Subcutaneous abdominal adipose tissue (tissue), 5 donors: ENCODE data around the gene FAM3A.
"Not testable (repeated sequence)": the region's sequence is repeated elsewhere in the genome, so short reads cannot be mapped to it uniquely, and the experiment has no call there.

Experiments
- H3K27ac ChIP-seq: one replicate; pipeline ENCODE4 v1.7.0; 2013; ENCODE audit warnings: low read depth, mild to moderate bottlenecking, inconsistent platforms, low read length, moderate library complexity
- H3K27me3 ChIP-seq, 5 donors: one replicate each; pipeline ENCODE4 v1.7.0; 2013; ENCODE audit warnings: low read length in 5 of 5, inconsistent platforms in 1 of 5; ENCODE audit not compliant: control insufficient read depth in 5 of 5, insufficient read depth in 4 of 5
- H3K36me3 ChIP-seq, 5 donors: one replicate each; pipeline ENCODE4 v1.7.0; 2013; ENCODE audit warnings: low read length in 5 of 5; ENCODE audit not compliant: control insufficient read depth in 5 of 5, insufficient read depth in 5 of 5
- H3K4me1 ChIP-seq, 5 donors: one replicate each; pipeline ENCODE4 v1.7.0; 2013; ENCODE audit warnings: low read length in 5 of 5, mild to moderate bottlenecking in 3 of 5, moderate library complexity in 1 of 5; ENCODE audit not compliant: control insufficient read depth in 5 of 5, insufficient read depth in 5 of 5
- H3K4me3 ChIP-seq, 5 donors: one replicate each; pipeline ENCODE4 v1.7.0; 2013; ENCODE audit warnings: low read length in 5 of 5, low read depth in 1 of 5
- H3K9ac ChIP-seq, 5 donors: one replicate each; pipeline ENCODE4 v1.7.0; 2013; ENCODE audit warnings: low read length in 5 of 5, mild to moderate bottlenecking in 4 of 5, moderate library complexity in 3 of 5
- H3K9me3 ChIP-seq, 5 donors: one replicate each; pipeline ENCODE4 v1.7.0; 2013; ENCODE audit warnings: low read length in 5 of 5; ENCODE audit not compliant: control insufficient read depth in 5 of 5
- donor health status: healthy.
- donor health status: healthy.
- donor health status: healthy.
- donor health status: healthy.
- donor health status: healthy.

The FAM3A gene

DNA sequence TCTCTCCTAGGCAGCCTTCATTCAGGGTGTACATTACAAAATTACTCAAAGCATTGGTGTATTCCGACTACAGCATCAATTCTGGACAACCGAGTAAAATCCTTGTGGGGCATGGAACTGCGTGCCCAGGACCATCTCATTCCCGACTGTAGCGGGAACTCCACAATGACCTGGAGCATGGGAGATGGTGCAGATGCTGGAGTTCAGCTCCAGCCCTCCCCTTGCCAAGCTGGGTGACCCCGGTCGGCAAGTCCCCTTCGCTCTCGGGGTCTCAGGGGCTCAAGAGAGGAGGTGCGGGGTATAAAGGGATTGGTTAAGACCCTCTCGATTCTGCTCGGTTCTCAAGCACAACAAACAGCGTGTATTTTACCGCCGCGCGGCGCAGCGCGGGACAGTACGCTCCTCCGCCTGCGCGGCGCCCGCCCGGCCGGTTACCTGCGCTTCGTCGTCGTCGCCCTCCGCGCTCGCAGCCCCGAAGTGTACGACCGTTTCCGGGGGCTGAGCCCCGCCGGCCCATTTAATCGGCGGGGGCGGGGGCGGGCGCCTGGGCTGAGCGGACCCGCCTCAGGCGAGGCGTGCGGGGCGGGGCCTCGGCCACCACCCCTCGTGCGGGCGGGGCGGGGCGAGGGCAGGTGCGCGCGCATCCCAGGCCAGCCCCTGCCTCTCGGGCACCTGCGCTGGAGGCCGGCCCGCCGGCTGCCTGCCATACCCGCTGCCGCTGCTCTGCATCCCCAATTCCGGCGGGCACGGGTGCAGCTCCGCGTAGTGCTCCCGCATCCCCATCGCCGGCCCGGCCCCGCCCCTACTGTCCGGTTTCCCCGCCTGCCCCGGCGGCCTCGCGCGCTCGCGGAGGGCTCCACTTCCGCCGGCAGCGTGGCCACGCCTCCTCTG lies 30.6 kb upstream of the FAM3A start, which contains the start of gene G6PD:
Gene G6PD, minus strand, starts transcription at position 493 of the 891 bp plus-strand sequence. CDS start 691 bp downstream, outside the sequence.
- Histone ChIP-seq H3K36me3 (no peaks in the 10 kb centered on the region), H3K27ac (peak within 1 kb of the TSS; percentile 85), H3K27me3 (peaks cover 0 to 15% (median 7%) of the 10 kb centered on the region in 5 donors), H3K9ac (peak within 1 kb of the TSS; percentile 71 to 82 (median 75)), H3K4me3 (peak within 1 kb of the TSS; percentile 65 to 82 (median 76)), H3K9me3 (no peaks in the 10 kb centered on the region), H3K4me1 (peaks cover 2 to 46% (median 40%) of the 10 kb centered on the region in 5 donors)

DNA sequence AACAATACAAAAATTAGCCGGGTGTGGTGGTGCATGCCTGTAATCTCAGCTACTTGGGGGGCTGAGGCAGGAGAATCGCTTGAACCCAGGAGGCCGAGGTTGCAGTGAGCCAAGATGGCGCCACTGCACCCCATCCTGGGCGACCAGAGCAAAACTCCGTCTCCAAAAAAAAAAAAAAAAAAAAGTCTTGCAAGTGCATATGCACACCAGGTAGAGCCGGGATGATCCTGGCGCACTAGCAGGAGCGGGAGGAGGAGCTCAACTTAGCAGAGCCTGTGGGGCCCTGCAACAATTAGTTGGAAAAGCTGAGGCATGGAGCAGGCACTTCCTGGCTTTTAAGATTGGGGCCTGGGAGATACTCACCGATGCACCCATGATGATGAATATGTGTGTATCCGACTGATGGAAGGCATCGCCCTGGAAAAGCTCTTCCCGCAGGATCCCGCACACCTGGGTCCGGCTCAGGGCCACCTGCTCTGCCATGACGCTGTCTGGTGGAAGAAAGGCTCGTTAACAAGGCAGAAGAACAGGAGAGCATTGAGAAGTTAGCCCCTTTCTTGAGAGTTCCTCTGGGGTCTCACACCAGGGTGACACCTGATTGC lies 29.7 kb upstream of the FAM3A start:
- H3K4me3 ChIP-seq, result peak overlapping the region; percentile 64 to 76 (median 71)
- H3K9ac ChIP-seq, result peak overlapping the region in 3 of 5 donors; percentile 35 to 75 (median 66)
- H3K9me3 ChIP-seq, result no peaks in the 10 kb centered on the region
- peaks cover 0 to 16% (median 4%) of the 10 kb centered on the region in 5 donors for H3K27me3 ChIP-seq
- peaks cover 2 to 52% (median 46%) of the 10 kb centered on the region in 5 donors for H3K4me1 ChIP-seq
- H3K27ac ChIP-seq, result peak overlapping the region; percentile 41
- peaks cover 0 to under 1% (median 0%) of the 10 kb centered on the region in 5 donors for H3K36me3 ChIP-seq

DNA sequence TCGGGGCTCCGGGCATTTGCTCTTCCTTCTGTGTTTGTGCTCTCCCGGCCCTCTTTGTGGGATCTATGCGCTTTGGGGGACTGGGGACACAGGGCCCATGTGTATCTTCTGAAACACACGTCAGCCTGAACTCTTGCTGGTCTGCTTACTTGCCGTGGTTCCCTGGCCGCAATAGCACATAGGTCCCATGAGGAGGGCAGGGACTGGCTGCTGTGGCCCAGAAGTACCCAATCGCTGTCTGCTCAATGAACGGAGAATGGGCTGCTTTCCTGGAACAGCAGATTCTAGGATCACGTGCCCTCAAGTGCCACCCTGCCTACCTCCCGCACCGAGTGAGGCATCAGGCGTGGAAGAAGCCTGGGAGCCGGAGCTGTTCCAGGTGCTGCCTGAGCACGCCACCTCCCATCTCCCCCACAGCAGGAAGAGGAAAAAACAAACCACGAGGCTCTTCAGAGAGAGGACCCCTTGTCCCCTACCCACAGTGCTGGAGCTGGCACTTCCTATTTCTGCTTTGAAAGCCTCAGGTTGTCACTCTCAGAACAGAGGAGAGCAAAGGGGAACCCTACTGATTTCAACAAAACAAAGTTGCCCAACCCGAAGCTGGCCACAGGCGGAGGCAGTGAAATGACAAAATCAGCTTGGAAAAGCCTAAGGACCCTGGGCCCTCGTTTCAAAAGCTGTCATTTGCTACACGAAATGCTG lies 26.8 kb upstream of the FAM3A start:
- Histone ChIP-seq H3K36me3 (peaks cover 0 to 4% (median 0%) of the 10 kb centered on the region in 5 donors), H3K4me3 (peak overlapping the region in 2 of 5 donors; percentile 13 to 40), H3K27me3 (peaks cover 0 to 20% (median 7%) of the 10 kb centered on the region in 5 donors), H3K9ac (peak overlapping the region in 4 of 5 donors; percentile 4 to 63 (median 32)), H3K9me3 (no peaks in the 10 kb centered on the region), H3K27ac (peak overlapping the region; percentile 86), H3K4me1 (peaks cover 0 to 44% (median 34%) of the 10 kb centered on the region in 5 donors)

DNA sequence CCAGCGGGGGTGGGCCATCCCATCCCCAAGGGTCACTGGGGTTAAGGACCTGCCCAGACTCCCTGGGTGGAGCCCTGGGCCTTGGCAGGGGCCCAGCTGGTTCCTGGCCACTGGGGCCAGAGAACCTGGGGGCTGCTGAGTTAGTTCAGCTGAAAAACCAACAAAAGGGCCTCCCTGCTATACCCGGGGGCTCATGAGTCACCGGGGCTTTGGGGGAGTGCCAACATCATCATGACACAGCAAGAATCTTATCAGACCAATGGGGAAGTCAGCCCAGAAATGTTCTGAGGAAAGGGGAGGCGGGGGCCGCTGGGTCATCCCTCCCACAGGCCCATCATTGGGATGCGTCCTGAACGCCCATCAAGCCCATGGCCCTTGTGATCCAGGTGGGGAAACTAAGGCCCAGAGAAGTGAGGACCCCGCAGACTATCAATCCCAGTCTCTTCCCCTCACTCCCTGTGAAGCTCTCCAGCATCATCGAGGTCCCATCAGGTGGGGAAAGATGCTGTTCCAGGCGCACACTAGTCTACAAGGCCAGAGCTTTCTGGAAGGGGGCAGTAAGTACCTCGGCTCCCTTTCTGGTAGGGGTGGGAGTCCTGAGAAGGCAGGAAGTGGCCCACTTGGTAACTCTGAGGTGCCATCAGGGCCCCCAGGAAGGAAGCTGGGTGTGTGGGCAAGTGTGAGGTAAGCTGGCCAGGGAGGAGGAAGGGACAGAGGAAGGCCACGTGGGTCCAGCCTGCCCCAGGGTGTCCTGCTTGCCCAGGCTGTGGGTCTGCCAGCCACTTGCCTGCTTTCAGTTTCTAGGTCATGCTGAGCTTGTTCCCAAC lies 26.1 kb upstream of the FAM3A start:
- no peaks in the 10 kb centered on the region for H3K9me3 ChIP-seq
- peak overlapping the region in 4 of 5 donors; percentile 4 to 63 (median 32) for H3K9ac ChIP-seq
- H3K4me3 ChIP-seq, result peak overlapping the region in 2 of 5 donors; percentile 12 to 40
- peaks cover 0 to 44% (median 34%) of the 10 kb centered on the region in 5 donors for H3K4me1 ChIP-seq
- H3K27me3 ChIP-seq, result peaks cover 0 to 20% (median 7%) of the 10 kb centered on the region in 5 donors
- peaks cover 0 to 4% (median 0%) of the 10 kb centered on the region in 5 donors for H3K36me3 ChIP-seq
- peak overlapping the region; percentile 86 for H3K27ac ChIP-seq

DNA sequence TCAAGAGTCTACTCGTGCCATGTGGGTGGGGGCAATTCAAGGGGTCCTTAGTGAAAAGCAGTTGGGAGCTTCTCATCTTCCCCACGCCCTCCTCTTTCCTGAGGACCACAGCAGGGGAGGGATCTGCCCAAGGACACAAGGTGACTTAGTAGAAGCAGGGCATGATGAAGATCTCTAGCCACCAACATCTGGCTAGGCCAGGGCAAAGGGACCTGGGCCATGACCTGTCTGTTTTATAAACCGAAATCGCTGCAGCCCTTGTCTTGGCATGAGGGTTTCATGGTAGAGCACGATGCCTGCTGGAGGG lies 25.5 kb upstream of the FAM3A start:
- H3K9ac ChIP-seq, result peak overlapping the region in 3 of 5 donors; percentile 1 to 41 (median 11)

DNA sequence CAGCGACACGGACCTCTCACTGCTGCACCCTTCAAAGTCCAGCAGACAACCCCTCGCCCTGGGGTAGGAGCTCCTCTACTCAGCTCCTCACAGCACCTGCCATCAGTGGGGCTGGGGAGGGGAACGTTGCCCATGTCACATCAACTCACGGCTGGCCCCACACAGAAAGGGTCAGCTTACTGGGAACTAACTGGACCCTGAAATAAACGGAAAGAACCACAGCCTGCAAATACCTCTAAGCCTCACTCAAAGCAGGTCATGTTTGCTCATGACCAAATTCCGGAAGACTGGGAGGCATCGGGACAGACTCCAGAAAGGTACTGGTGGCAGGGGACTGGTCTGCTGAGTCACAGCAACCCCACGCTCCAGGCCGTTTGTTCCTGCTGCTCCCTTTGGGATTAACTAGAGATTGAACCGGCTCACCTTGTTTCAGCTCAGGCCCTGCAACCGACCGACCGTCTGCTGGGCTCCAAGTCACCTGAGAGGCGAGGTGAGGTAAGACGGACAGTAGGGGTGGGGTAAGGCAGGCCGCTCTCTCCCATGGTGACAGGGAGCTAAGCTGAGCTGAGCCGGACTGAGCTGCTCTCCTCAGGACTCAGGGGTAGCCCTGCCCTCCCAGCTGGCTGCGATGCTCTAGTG lies 25.0 kb upstream of the FAM3A start:
- no peaks in the 10 kb centered on the region for H3K9me3 ChIP-seq
- peaks cover 0 to 39% (median 30%) of the 10 kb centered on the region in 5 donors for H3K4me1 ChIP-seq
- no peak overlapping the region for H3K4me3 ChIP-seq
- H3K27me3 ChIP-seq, result peaks cover 0 to 22% (median 6%) of the 10 kb centered on the region in 5 donors
- H3K27ac ChIP-seq, result peak overlapping the region; percentile 86
- H3K36me3 ChIP-seq, result peaks cover 0 to 4% (median 0%) of the 10 kb centered on the region in 5 donors
- peak overlapping the region in 2 of 5 donors; percentile 1 to 41 for H3K9ac ChIP-seq

More for the DNA sequence above, 25.5 kb upstream of the FAM3A start:
- Histone ChIP-seq H3K27ac (peak overlapping the region; percentile 86), H3K27me3 (peaks cover 0 to 20% (median 7%) of the 10 kb centered on the region in 5 donors), H3K9me3 (no peaks in the 10 kb centered on the region), H3K4me3 (no peak overlapping the region), H3K4me1 (peaks cover 0 to 44% (median 34%) of the 10 kb centered on the region in 5 donors), H3K36me3 (peaks cover 0 to 4% (median 0%) of the 10 kb centered on the region in 5 donors)

DNA sequence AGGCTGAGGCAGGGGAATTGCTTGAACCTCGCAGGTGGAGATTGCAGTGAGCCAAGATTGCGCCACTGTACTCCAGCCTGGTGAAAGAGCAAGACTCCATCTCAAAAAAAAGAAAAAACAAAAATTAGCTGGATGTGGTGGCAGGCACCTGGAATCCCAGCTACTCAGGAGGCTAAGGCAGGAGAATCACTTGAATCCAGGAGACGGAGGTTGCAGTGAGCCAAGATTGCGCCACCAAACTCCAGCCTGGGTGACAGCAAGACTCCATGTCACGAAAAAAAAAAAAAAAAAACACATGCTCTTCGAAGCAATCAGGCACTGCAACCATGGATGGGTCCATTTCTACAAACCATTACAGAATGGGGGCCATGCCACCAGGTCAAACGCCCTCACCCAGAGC lies 24.3 kb upstream of the FAM3A start:
- H3K36me3 ChIP-seq, H3K4me3 ChIP-seq, H3K9ac ChIP-seq, H3K9me3 ChIP-seq, H3K27ac ChIP-seq: not testable (repeated sequence)
- peaks cover 0 to 23% (median 9%) of the 10 kb centered on the region in 5 donors for H3K27me3 ChIP-seq
- peaks cover 0 to 34% (median 26%) of the 10 kb centered on the region in 5 donors for H3K4me1 ChIP-seq

DNA sequence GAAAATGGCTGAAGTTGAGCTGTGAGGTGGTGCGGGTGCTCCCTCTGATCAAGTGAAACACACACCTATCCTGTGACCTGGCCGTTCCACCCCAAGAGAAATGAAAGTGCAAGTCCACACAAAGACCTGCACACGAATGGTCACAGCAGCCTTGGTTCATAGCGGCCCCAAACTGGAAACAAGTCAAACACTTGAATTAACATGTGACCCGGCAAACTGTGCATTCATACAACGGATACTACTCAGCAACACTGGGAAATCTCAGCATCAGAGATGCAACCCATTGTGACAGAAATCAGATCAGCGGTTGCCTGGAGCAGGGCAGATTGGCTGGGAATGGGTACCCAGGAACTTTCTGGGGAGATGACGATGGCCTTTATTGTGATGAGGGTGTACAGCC lies 23.0 kb upstream of the FAM3A start:
- H3K4me3 ChIP-seq, result no peak overlapping the region
- H3K9me3 ChIP-seq, result no peaks in the 10 kb centered on the region
- H3K4me1 ChIP-seq, result peaks cover 0 to 37% (median 30%) of the 10 kb centered on the region in 5 donors
- no peak overlapping the region for H3K9ac ChIP-seq
- H3K27me3 ChIP-seq, result peaks cover 0 to 20% (median 9%) of the 10 kb centered on the region in 5 donors
- peaks cover 0 to 15% (median 1%) of the 10 kb centered on the region in 5 donors for H3K36me3 ChIP-seq
- H3K27ac ChIP-seq, result no peak overlapping the region
